Measurements from ENCODE around the gene POFUT1.

GRCh38 chr20:32205843-32206759, 1.6 kb upstream of the POFUT1 start:
- TF ChIP-seq POLR2AphosphoS5 (IDR thresholded peaks at IDR 0.05; ENCODE audit: low read depth, low read length) (no peak), MXI1 (IDR thresholded peaks at IDR 0.05; ENCODE audit: low read depth, low read length) (no peak), FOXM1 (IDR thresholded peaks at IDR 0.05; ENCODE audit: low read depth) (no peak), RXRA (IDR thresholded peaks at IDR 0.05; ENCODE audit: borderline replicate concordance, low read depth) (no peak)

All from SK-N-SH (cell line).